ENCODE results near the gene TEX101.
"Not testable (repeated sequence)": the region's sequence is repeated elsewhere in the genome, so short reads cannot be mapped to it uniquely, and the experiment has no call there.

Gene TEX101

GRCh38 chr19:43414554-43414953 lies at the start of gene TEX101:
TSS of gene TEX101 (plus strand) at chr19:43414890. CDS start at chr19:43415920, 1,030 bp downstream.
- no peak for DNase-seq (ENCODE audit: insufficient read length, low spot score)
- FAIRE-seq, result no peak

DNA sequence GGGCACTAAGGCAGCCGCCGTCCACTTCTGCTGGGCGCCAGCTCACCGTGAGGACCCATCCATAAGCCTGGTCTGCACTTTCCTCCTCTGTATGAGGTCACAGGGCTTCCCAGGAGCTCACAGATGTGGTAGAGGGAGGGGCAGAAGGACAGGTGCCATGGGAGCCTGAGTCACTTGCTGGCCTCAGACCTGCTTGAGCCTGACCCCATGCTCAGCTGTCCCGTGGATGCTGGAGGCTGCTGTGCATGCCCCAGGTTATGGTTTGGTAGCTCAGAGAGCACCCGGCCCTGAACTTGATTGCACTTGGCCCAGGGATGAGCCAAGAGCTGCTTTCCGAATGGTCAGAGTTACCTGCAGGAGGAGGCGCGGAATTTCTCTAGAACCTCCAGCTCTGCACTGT lies 49.0 kb upstream of the TEX101 start:
- FAIRE-seq; DNase-seq (ENCODE audit: insufficient read length, low spot score): not testable (repeated sequence)

DNA sequence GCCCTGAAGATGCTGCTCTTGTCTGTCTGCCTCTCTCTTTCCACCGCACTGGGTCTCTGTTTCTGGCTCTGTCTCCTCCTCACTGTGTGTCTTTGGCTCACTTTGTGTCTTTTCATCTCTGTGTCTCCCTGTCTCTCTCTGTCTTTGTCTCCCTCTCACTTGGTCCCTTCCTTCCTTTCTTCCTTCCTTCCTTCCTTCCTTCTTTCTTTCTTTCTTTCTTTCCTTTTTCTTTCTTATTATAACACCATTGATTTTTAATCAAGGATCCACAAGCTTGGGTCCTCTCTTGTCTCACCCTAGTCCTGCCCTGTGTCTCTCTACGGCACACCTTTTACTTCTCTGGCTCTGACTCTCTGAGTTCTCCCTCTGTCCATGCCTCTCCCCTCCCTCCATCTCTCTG lies 46.9 kb upstream of the TEX101 start:
- no peak for FAIRE-seq
- no peak for DNase-seq (ENCODE audit: insufficient read length, low spot score)

GRCh38 chr19:43368897-43369296 lies 45.8 kb upstream of the TEX101 start:
- FAIRE-seq; DNase-seq (ENCODE audit: insufficient read length, low spot score): not testable (repeated sequence)

GRCh38 chr19:43371909-43372308 lies 42.8 kb upstream of the TEX101 start:
- DNase-seq (ENCODE audit: insufficient read length, low spot score), result no peak
- FAIRE-seq, result no peak

DNA sequence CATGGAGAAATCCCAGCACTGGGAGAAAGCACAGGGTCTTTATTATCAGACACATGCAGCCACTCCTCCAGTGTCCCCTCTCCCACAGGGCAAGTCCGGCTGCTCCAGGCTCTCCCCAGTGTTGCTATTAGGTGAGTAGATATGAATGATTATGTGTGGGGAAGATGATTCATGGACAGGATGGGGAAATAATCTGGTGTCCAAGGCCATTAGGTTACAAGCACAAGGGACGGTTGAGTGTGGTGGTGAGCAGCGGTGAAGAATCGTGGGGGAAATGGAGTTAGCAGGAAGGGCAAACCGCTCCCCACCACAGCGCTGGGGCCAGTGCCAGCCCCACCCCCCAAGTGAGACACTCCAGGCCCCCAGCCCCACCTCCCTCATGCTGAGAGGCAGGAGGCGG lies 42.2 kb upstream of the TEX101 start:
- DNase-seq (ENCODE audit: insufficient read length, low spot score) (no peak), FAIRE-seq (no peak)

DNA sequence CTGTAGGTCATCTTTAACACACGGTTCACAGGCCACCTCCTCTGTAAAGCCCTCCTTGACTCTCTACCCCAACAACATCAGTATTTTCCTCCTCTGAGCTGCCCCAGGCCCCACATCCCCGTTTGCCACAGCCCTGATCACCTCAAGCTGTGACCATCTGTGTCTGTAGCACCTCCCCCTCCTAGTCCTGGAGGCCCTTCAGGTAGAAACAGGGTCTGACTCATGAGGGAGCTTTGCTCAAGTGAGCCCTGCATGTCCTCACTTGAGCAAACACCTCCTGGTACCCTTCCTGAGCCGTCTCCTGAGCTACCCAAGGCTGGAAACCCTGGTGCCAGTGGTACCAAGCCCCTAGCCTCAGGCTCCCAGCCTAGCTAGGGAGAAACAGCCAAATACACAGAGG lies 37.1 kb upstream of the TEX101 start:
- not testable (repeated sequence) for DNase-seq (ENCODE audit: insufficient read length, low spot score); FAIRE-seq

- no peak for DNase-seq (ENCODE audit: insufficient read length, low spot score)
- no peak for FAIRE-seq
Observed at GRCh38 chr19:43380008-43380407, 34.7 kb upstream of the TEX101 start.

DNA sequence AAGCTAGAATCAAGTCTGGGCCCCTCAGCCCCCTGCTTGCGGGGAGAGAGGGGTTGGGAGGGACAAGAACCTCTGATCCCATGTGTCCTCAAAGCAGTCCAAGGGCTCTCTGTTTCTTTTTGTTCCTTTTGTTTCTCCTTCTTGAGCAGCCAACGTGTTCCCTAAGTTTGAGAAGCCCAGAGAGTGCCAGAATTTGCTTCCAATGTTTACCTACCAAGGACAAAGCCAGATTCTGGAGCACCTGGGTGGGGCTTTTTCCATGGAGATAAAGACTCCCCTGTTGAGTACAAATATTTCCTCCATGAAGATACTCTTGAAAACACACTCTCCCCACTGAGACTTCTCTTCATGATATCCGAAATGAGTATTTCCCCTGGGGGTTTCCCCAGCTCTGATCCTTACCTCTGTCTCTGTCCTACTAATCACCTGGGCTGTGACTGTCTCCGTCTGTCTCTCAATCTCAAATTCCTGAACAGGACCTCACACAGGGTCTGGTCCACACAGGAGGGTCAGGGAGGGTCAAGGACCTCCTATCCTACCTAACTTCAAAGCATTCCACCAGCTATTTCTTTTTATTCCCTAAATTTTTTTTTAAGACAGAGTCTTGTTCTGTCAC lies 33.8 kb upstream of the TEX101 start:
- FAIRE-seq (no peak), DNase-seq (ENCODE audit: insufficient read length, low spot score) (no peak)

- not testable (repeated sequence) for DNase-seq (ENCODE audit: insufficient read length, low spot score); FAIRE-seq
Observed at GRCh38 chr19:43382586-43383216, 32.0 kb upstream of the TEX101 start.

DNA sequence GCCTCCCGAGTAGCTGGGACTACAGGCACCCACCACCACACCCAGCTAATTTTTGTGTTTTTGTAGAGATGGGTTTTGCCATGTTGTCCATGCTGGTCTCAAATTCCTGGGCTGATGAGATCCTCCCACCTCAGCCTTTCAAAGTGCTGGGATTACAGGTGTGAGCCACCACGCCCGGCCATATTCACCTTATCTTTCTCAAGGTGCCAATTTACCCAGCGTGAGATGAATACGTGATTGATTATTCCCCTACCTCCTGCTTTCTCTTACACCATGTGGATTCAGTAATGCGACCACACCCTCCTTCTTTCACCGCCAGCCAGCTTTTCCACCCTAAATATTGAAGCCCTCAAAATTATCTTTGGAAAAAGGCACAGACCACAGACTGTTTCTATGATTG lies 31.4 kb upstream of the TEX101 start:
- not testable (repeated sequence) for FAIRE-seq; DNase-seq (ENCODE audit: insufficient read length, low spot score)

DNA sequence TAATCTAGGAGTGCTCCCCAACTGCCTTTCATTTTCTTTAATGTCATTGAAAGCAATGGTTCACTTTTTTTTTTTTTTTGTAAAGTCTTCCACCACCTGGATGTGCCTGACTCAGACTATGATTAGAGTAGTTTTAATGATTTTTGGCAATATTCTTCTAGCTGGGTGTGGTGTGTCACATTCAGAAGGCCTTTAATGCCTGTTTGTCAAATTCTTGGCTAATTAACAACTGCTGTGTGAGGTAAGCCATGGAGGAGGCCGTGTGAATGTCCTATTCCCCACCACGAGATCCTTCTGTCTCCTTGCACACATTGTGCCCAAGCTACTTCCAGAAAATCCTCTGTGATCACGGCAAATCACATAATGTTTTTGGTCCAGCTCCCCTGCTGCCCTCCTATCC lies 30.9 kb upstream of the TEX101 start:
- FAIRE-seq; DNase-seq (ENCODE audit: insufficient read length, low spot score): not testable (repeated sequence)

- DNase-seq (ENCODE audit: insufficient read length, low spot score); FAIRE-seq: not testable (repeated sequence)
Observed at GRCh38 chr19:43390903-43391551, 23.7 kb upstream of the TEX101 start.

GRCh38 chr19:43391552-43391935 lies 23.1 kb upstream of the TEX101 start:
- not testable (repeated sequence) for DNase-seq (ENCODE audit: insufficient read length, low spot score); FAIRE-seq

- FAIRE-seq; DNase-seq (ENCODE audit: insufficient read length, low spot score): not testable (repeated sequence)
Observed at GRCh38 chr19:43393501-43393900, 21.2 kb upstream of the TEX101 start.

GRCh38 chr19:43395561-43395960 lies 19.1 kb upstream of the TEX101 start:
- no peak for DNase-seq (ENCODE audit: insufficient read length, low spot score)
- FAIRE-seq, result no peak

- DNase-seq (ENCODE audit: insufficient read length, low spot score) (no peak), FAIRE-seq (no peak)
Observed at GRCh38 chr19:43406297-43406696, 8.4 kb upstream of the TEX101 start.

GRCh38 chr19:43407416-43408005 lies 7.2 kb upstream of the TEX101 start:
- FAIRE-seq, result no peak

DNA sequence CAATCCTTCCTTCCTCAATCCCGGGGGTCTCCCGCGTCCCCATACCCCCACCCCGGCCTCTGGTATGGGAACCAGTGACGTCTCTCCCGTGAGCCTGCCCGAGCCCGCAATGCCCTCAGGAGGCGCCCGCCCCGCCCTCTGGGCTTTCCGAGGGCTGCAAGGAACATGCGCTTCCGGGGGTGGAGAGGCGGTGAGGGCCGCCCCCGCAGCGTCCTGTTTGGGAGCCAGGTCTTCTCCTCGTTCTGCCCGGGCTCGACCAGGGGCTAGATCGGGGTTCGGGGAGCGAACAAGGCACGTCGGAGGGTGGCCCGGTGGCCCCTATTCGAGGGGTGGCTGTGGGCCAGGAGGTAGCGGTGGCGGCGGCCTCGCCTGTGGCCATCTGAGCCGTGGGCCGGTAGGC lies 6.6 kb upstream of the TEX101 start:
- DNase-seq (ENCODE audit: insufficient read length, low spot score) (no peak), FAIRE-seq (no peak)

More at GRCh38 chr19:43407416-43408005, 7.2 kb upstream of the TEX101 start:
- no peak for DNase-seq (ENCODE audit: insufficient read length, low spot score)

- DNase-seq (ENCODE audit: insufficient read length, low spot score), result no peak
- no peak for FAIRE-seq
Observed at GRCh38 chr19:43409415-43409814, 5.3 kb upstream of the TEX101 start.

- FAIRE-seq, result no peak
- DNase-seq (ENCODE audit: insufficient read length, low spot score), result no peak
Observed at GRCh38 chr19:43412441-43412840, 2.2 kb upstream of the TEX101 start.

All from GM19239 (cell line).